Stimulated activated CD4-positive, alpha-beta T cell treated with anti-CD3 and anti-CD28 coated beads, Interleukin-4, amount 100 ng/mL, for 1 hour (primary cell): ENCODE data around the gene STXBP2.

Experiments
- DNase-seq: peaks from one replicate; pipeline ENCODE4 v3.0.0-alpha.2; 2020

Gene STXBP2

GRCh38 chr19:7657131-7657751 lies 20.3 kb downstream of the STXBP2 start:
- no peak for DNase-seq

GRCh38 chr19:7658219-7658686 lies 21.3 kb downstream of the STXBP2 start:
- DNase-seq: no peak

GRCh38 chr19:7661744-7662538 lies 25.0 kb downstream of the STXBP2 start:
- DNase-seq: no peak

- no peak for DNase-seq
Measured at GRCh38 chr19:7662657-7663056, 25.7 kb downstream of the STXBP2 start.

GRCh38 chr19:7663706-7664105 lies 26.8 kb downstream of the STXBP2 start:
- DNase-seq: no peak

- no peak for DNase-seq
Measured at GRCh38 chr19:7665076-7665475, 28.2 kb downstream of the STXBP2 start.

- no peak for DNase-seq
Measured at GRCh38 chr19:7668842-7669241, 31.9 kb downstream of the STXBP2 start, which contains the start of gene RETN. Gene RETN (plus strand): TSS chr19:7669049. CDS start chr19:7669327, 278 bp downstream.

GRCh38 chr19:7669641-7670040 lies 32.7 kb downstream of the STXBP2 start:
- no peak for DNase-seq

- DNase-seq: no peak
Measured at GRCh38 chr19:7670150-7670783, 33.4 kb downstream of the STXBP2 start.

- DNase-seq: no peak
Measured at GRCh38 chr19:7670790-7671189, 33.9 kb downstream of the STXBP2 start.

- DNase-seq: no peak
Measured at GRCh38 chr19:7672522-7672921, 35.6 kb downstream of the STXBP2 start.

- peak; percentile 32 for DNase-seq
Measured at GRCh38 chr19:7674010-7675005, 37.4 kb downstream of the STXBP2 start.

- DNase-seq: no peak
Measured at GRCh38 chr19:7676376-7676775, 39.5 kb downstream of the STXBP2 start.

GRCh38 chr19:7676854-7677253 lies 39.9 kb downstream of the STXBP2 start, which contains the start of gene MCEMP1:
Gene MCEMP1 (plus strand): TSS chr19:7677090. CDS start chr19:7677121, 31 bp downstream.
- no peak for DNase-seq

GRCh38 chr19:7677669-7678311 lies 40.9 kb downstream of the STXBP2 start:
- DNase-seq: no peak

GRCh38 chr19:7678971-7679751 lies 42.3 kb downstream of the STXBP2 start:
- peak; percentile 69 for DNase-seq

- no peak for DNase-seq
Measured at GRCh38 chr19:7679771-7680605, 43.1 kb downstream of the STXBP2 start.

GRCh38 chr19:7680606-7681339 lies 43.9 kb downstream of the STXBP2 start, which contains the start of gene TRAPPC5:
Gene TRAPPC5 (plus strand): TSS chr19:7680833. CDS start chr19:7682254, 1,421 bp downstream.
- DNase-seq: peak; percentile 88
